Measurements from ENCODE around the gene SLC9C2.

The SLC9C2 gene

GRCh38 chr1:173554541-173555250 is 48.2 kb downstream of the SLC9C2 start:
- no peak for DNase-seq (ENCODE audit: extremely low read depth, insufficient read length)
- no peak overlapping the region for H3K4me3 ChIP-seq (replicated peaks; ENCODE audit: low read depth, low read length)
- no peak for TF ChIP-seq CTCF (IDR thresholded peaks at IDR 0.05; ENCODE audit: insufficient read depth, low read length, poor library complexity, severe bottlenecking)
- H3K27me3 ChIP-seq (replicated peaks; ENCODE audit: control insufficient read depth, insufficient read depth, low read length): no peaks in the 10 kb centered on the region
- no peaks in the 10 kb centered on the region for H3K36me3 ChIP-seq (ENCODE audit: control insufficient read depth, insufficient read depth, low read length)

GRCh38 chr1:173554089-173554488 is 48.8 kb downstream of the SLC9C2 start:
- no peak for DNase-seq (ENCODE audit: extremely low read depth, insufficient read length)
- TF ChIP-seq CTCF (IDR thresholded peaks at IDR 0.05; ENCODE audit: insufficient read depth, low read length, poor library complexity, severe bottlenecking): no peak
- Histone ChIP-seq H3K27me3 (replicated peaks; ENCODE audit: control insufficient read depth, insufficient read depth, low read length) (no peaks in the 10 kb centered on the region), H3K4me3 (replicated peaks; ENCODE audit: low read depth, low read length) (no peak overlapping the region), H3K36me3 (ENCODE audit: control insufficient read depth, insufficient read depth, low read length) (no peaks in the 10 kb centered on the region)

GRCh38 chr1:173553312-173553711 is 49.6 kb downstream of the SLC9C2 start:
- TF ChIP-seq CTCF (IDR thresholded peaks at IDR 0.05; ENCODE audit: insufficient read depth, low read length, poor library complexity, severe bottlenecking): no peak
- Histone ChIP-seq H3K36me3 (ENCODE audit: control insufficient read depth, insufficient read depth, low read length) (no peaks in the 10 kb centered on the region), H3K4me3 (replicated peaks; ENCODE audit: low read depth, low read length) (no peak overlapping the region), H3K27me3 (replicated peaks; ENCODE audit: control insufficient read depth, insufficient read depth, low read length) (no peaks in the 10 kb centered on the region)
- no peak for DNase-seq (ENCODE audit: extremely low read depth, insufficient read length)

GRCh38 chr1:173551699-173552098 is 51.2 kb downstream of the SLC9C2 start:
- no peak overlapping the region for H3K4me3 ChIP-seq (replicated peaks; ENCODE audit: low read depth, low read length)

GRCh38 chr1:173549813-173550212 is 53.1 kb downstream of the SLC9C2 start:
- no peak for DNase-seq (ENCODE audit: extremely low read depth, insufficient read length)
- H3K36me3 ChIP-seq (ENCODE audit: control insufficient read depth, insufficient read depth, low read length): no peaks in the 10 kb centered on the region
- no peak for TF ChIP-seq CTCF (IDR thresholded peaks at IDR 0.05; ENCODE audit: insufficient read depth, low read length, poor library complexity, severe bottlenecking)
- no peak overlapping the region for H3K4me3 ChIP-seq (replicated peaks; ENCODE audit: low read depth, low read length)
- H3K27me3 ChIP-seq (replicated peaks; ENCODE audit: control insufficient read depth, insufficient read depth, low read length): no peaks in the 10 kb centered on the region; the same call in 1 of the 2 replicates

More at GRCh38 chr1:173551699-173552098, 51.2 kb downstream of the SLC9C2 start:
- DNase-seq (ENCODE audit: extremely low read depth, insufficient read length): no peak
- Histone ChIP-seq H3K36me3 (ENCODE audit: control insufficient read depth, insufficient read depth, low read length) (no peaks in the 10 kb centered on the region), H3K27me3 (replicated peaks; ENCODE audit: control insufficient read depth, insufficient read depth, low read length) (no peaks in the 10 kb centered on the region)
- no peak for TF ChIP-seq CTCF (IDR thresholded peaks at IDR 0.05; ENCODE audit: insufficient read depth, low read length, poor library complexity, severe bottlenecking)
